ENCODE data around the gene SGMS1.

SGMS1 gene

DNA sequence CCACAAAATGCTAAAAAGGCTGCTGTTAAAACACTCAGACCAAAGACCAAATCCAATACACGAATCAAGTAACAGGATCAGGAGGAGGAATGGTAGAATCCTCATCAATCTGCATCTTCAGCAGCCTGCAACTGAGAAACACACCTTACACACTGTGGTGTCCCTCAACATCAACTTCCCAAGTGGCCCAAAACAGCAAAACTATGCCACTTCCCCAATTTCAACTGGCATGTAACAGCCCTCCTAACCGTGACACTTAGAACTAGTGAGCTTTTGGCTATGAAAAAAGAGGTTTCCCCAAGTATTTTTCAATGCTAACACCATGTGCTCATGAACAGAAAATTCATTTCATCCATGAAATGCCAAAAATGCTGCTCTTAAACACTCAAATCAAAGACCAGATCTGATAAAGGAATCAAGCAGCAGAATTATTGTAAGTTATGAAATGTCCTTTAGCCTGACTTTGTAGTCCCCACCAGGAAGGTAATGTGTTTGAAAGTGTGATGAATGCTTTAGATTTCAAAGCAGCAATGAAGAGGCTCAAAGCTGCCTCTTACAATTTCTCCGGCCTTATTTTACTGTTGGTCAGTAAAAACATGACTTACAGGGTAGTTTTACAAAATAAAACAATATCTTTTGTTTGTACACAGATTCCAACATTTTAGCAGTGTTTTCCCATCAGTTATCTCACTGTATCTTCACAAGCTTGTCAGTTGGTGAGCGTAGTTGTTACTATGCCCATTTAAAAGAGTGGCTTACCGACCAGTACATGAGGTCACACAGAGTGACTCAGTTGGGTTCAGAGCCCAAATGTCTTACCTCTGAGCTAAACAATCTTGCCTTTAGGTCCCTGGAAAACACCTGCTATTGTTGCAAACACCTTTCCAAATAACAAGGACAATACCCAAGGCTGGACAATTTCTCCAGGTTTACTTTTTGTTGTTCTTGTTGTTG, 306.8 kb downstream of the SGMS1 start:
- in situ Hi-C loops (cut with MboI; ENCODE audit: low sequenced_read_pairs), result no loop called here

DNA sequence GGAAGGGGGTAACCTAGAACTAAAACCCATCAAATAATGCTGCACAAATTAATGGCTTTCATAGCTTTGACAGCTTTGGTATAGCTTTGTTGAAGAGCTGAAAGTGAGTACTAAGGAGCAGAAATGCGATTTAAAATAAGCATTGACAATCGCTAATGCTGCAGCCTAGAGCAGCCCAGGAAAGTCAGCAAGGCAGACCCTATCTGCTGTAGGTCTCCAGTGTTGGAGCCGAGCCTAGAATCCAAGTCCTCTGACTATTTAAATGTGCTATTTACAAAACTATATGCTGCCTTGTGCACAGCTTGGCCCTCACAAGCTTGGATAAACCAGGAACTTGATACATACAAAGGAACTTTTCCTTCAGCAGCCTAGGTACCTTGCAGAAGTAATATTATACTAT, 307.6 kb downstream of the SGMS1 start:
- in situ Hi-C loops (cut with MboI; ENCODE audit: low sequenced_read_pairs), result no loop called here

DNA sequence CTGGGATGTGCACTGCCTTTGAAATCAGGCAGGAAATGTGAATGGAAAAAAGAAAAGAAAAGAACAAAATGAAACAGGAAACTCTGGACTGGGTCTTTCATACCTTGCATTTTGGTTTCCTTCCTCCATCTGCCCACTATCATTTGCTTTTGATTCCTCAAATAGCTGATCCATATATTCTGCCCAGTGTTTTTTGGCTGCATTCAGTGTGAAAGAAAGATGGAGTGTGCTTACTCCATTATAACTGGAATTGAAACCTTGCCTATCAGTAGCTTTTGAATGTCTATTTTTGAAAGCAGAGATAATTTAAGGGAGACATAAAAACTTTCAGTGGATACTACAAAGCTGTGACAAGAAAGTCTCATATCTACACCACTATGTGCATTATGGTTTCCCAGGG, 308.3 kb downstream of the SGMS1 start:
- in situ Hi-C loops (cut with MboI; ENCODE audit: low sequenced_read_pairs), result no loop called here

DNA sequence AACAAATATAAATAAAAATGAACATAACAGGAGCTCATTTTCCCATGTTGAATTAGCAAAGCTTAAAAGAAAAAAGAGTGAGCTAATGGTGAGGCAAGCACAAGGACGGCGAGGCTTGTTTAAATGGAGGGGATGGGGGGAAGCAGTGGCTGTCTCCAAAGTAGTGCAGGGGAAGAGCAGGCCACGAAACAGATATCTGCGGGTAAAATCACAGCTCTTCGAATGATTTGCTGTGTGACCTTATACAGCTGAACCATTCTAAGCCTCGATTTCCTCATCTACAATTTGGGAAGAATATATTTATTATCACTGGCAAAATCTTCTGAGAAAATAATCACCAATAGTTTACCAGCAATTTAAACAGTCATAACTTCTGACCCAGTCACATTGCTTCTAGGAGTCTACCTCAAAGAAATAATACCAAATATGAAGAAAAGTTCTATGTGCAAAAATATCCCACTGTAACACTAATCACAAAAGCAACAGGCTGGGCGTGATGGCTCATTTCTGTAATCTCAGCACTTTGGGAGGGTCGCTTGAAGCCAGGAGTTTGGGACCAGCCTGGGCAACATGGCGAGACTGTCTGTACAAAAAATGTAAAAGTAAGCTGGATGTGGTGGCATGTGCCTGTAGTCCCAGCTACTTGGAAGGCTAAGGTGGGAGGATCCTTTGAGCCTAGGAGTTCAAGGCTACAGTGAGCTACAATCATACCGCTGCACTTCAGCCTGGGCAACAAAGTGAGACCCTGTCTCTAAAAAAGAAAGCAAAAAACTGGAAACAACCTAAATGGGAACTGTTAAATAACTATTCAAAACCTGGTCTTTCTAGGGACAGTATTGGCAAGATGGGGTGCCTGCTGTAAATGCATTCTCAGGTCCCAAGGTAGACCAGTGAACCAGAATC, 309.3 kb downstream of the SGMS1 start:
- in situ Hi-C loops (cut with MboI; ENCODE audit: low sequenced_read_pairs), result no loop called here

DNA sequence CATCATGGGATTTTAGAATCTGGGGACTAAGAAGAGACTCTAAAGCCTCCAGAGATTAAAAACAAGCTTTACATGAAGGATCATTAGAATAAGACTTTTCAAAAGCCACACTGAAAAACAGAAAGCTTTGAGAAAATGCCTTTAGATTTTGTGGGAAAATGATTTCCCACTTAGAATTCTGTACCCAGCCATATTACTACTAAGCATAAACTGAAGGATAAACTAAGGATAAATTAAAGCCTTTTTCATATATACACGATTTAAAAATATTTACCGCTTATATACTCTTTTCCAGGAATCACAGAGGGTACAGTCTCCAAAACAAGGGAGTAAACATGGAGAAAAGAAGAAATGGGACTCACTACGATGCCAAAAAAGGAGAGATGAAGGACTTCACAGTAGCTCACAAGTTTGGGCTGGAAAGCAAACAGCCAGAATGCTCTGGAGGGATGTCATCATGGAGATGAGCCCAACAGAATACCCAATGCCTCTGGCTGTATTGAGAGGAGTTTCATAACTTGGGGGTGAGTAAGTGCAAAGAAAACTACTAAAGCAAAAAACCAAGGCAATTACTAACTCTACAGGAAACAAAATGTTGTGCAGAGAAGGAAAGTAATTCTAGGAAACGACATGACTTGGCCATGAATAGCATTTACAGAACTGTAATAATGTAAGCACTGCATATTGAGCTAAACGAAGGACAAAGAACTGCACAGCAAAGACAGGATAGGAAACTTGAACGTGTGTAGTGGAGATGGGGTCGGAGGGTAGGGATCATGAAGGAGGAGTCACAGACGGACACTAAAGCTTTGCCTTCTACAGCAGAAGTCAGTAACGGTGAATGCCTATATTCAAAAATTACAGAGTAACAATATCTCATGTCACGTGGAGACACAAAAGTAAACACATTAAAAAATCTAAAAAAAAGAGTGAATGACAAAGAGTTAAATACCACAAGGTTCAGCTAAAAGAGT, 311.0 kb downstream of the SGMS1 start:
- in situ Hi-C loops (cut with MboI; ENCODE audit: low sequenced_read_pairs), result no loop called here

DNA sequence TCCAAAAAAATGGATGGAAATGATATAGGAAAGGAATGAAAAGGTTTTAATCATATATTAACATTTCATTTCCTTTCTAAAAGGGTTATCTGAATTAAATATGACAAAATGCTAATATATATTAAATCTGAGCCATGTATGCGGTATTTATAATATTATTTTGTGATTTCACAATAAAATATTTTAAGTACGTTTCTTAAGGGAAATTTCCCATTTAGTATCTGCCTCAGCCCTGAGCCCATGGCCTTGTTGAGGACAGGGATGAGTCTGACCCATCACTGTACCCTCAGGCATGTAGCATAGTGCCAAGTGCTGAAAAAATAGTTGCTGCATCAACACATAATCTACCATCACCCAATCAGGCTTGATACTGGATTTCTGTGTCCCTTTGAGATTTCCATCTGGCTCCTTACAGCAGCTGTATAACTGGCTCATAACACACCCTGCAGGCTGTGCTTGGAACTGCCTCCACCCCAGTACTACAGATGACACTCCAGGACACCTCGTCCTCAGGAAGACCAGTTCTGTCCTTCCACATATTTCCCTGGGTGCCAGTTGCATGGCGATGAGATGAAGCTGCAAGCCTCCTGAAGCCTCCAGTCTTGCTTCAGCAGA, 313.1 kb downstream of the SGMS1 start:
- in situ Hi-C loops (cut with MboI; ENCODE audit: low sequenced_read_pairs), result no loop called here

DNA sequence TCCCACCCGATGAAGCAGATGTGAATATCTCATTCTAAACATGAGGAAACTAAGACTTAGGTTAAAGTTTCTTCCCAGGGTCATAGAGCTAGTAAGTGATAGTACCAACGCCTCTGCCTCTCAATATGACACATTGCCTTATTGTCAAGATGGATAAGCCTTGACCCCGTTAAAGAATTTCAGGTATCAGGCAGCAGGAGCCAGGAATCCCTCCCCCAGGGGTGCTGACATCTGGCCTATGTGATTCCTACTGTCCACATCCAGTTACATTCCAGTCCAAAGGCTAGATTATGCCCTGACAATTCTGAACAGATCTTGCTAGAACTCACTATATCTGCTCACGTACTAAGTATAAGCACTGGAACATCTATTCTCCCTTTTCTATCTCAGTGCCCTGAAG, 314.4 kb downstream of the SGMS1 start:
- in situ Hi-C loops (cut with MboI; ENCODE audit: low sequenced_read_pairs), result no loop called here

DNA sequence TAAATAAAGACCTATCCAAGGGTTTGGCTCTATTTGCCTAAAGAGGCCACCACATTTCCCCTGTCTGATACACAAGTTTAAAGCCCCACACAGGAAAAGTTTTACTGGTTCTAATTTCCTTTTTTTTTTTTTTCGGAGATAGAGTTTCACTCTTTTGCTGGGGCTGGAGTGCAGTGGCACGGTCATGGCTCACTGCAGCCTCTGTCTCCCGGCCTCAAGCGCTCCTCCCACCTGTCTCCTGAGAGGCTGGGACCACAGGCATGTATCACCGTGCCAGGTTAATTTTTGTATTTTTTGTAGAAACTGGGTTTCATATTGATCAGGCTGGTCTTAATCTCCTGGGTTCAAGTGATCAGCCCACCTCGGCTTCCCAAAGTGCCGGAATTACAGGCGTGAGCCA, 319.1 kb downstream of the SGMS1 start:
- in situ Hi-C loops (cut with MboI; ENCODE audit: low sequenced_read_pairs), result no loop called here

DNA sequence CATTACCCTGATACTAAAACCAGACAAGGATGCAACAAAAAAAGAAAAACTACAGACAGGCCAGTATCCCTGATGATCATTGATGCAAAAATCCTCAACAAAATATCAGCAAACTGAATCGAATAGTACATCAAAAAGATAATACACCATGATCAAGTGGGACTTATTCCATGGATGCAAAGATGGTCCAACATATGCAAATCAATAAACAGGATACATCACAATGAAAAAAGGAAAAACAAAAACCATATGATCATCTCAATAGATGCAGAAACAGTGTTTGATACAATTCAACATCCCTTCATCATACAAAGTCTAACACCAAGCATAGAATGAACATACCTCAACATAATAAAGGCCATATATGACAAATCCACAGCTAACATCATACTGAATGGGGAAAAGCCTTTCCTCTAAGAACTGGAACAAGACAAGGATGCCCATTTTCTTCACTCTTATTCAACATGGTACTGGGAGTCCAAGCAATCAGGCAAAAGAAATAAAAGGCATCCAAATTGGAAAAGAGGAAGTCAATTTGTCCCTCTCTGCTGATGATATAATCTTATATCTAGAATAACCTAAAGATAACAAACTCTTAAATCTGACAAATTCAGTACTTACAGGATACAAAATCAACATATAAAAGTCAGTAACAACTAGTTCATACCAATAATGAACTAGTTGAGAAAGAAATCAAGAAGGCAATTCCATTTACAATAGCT, 323.6 kb downstream of the SGMS1 start:
- in situ Hi-C loops (cut with MboI; ENCODE audit: low sequenced_read_pairs), result no loop called here

DNA sequence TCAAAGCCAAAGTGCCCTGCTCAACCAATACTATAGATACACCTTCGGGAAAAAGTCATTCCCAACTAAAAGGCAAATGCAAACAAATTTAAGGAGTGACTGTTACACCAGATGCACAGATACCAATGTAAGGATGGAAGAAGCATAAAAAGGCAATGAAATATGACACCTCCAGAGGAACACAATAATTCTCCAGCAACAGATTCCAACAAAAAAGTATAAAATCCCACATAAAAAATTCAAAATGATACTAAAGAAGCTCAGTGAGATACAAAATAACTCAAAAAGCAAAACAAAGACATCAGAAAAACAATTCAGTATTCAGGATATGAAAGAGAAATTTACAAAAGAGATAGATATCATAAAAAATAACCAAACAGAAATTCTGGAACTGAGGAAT, 328.4 kb downstream of the SGMS1 start:
- in situ Hi-C loops (cut with MboI; ENCODE audit: low sequenced_read_pairs), result no loop called here

DNA sequence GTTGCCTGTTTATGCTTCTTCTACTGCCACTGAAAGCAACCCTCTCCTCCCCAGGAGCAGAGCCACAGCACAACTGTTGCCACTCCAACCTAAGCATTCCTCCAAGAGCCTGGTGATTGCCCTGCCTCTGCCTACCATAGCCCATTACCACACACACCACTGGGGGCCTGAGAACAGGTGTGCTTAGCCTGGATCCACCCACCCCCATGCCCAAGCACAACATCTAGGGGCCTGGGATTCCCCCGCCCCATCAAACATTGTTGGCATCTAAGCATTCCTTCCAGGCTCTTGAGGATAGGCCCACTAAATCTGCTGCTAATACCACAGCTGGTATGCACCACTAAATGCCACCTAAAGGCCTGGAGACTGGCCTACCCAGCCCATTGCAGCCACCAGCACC, 329.2 kb downstream of the SGMS1 start:
- in situ Hi-C loops (cut with MboI; ENCODE audit: low sequenced_read_pairs), result no loop called here

DNA sequence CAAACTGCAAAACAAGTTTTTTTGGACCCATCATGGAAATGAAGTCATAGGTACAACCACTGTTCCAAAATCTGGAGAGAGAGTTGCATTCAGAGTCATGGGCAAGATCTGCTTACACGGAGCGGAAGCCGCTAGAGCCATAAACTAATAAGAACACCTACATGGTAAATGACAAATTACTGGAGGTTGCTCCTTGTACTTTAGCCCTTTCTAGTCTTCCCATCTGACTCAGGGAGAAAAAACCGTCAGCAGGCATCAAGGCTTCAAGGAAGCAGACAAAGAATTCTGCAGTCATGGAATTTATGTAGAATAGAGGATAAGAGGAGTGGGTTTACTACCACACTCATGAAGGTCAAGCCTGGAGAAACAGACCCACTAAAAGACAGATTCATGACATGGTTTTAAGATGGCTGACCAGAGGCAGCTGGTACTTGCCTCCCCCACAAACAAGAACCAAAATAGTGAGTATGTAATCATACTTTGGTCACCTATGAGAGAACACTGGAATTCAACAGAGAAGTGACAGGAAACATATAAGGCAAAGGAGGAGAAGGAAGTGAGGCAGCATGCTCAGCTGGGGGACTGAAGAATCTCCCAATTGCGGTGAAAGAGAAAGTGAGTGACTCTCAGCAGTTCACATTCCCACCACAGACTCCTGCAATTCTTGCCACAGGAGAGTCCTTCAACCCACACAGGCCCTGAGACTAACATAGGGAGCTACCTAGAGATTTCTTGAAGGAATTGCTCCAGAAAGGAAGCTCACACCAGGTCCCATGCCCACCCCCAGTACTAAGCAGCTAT, 330.0 kb downstream of the SGMS1 start:
- in situ Hi-C loops (cut with MboI; ENCODE audit: low sequenced_read_pairs), result no loop called here

DNA sequence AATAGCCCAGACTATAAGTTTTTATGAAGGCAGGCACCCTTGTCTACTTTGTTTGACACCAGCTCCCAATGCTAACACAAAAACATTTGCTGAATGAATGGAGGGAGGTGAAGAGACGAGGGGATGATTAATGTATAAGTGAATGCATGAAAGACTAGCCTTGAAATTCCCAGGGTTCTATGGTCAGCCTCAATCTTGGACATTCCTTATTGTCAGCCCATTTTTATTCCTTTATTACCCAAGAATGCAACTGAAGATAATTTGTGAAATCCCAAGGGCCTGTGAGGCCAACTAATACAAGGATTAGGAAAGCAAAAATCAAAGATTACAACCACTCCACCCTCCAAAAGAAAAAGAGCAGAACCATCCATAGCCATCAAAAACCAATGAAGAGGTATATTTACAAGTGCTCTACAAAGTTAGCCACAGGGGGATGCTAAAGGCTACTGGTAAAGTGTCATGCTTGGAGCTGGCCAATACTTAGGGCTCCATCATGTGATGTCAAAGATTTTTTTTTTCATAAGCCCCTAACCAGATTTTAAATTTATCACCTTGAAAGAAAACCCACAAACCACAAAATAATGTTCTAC, 332.4 kb downstream of the SGMS1 start:
- in situ Hi-C loops (cut with MboI; ENCODE audit: low sequenced_read_pairs), result no loop called here

DNA sequence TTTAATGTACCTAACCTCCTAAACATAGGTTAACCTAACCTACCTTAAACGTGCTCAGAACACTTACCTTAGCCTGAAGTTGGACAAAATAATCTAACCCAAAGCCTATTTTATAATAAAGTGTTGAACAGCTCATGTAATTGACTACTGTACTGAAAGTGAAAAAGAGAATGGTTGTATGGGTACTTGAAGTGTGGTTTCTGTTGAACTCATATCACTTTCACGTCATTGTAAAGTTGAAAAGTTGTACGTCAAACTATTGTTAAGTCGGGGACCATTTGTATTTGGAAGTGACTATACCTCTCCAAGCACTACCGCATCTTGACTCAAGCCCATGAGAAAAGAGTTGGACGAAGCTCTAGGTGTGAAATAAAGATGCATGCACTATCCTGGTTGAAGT, 334.6 kb downstream of the SGMS1 start:
- in situ Hi-C loops (cut with MboI; ENCODE audit: low sequenced_read_pairs), result no loop called here

DNA sequence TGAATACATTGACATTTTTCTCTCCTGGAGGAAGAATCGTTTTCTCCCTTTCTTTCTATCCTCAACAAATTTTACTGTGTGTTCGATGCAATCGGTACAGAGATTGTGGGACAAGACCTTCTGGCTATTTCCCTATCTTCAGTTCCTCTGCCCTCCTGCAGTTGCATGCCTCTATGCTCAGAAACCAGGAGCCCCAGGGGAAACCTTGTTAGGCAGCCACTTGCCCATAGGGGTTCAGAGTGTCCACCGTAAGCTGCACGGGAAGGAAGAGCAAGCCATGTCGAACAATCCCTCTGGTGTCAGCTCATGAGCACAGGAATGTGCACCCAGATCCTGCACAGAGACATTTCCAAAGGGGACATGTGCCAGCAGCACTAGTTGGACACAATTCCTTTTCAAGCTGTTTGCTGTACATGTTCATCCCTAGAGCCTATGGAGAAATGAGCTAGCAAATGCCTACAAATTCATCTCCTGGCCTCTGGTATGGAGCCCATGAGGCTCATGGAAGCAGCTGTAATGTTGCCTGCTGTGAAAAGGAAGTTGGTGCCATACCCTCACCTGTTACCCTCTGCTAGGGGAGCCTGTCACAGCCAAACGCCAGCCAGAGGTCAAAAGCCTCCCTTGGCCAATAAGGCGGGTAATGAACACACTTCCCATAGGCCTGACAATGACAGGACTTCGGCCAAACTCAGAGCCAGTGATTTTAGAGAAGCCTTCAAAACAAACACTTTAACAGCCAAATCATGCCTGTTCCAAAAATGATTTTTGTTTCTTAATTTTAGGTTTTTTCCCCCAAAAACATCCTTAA, 336.6 kb downstream of the SGMS1 start:
- in situ Hi-C loops (cut with MboI; ENCODE audit: low sequenced_read_pairs), result no loop called here

DNA sequence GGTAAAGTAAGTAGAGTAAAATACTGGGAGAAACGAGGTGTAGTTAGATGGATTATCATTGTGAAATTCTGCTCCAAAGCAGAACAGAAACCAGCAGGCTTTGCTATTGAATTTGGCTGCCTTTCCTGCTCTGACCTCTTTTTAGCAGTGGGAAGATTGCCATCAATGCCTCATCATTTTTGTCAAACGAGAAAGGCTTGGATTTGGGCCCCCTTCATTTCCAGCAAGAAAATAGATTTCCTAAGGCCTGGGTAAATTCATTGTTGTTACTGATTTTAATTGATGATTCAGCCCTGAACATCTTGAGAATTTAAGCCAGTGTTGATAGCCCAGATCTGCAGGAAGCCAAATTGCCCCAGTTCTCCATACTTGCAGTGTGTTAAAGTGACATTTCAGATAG, 337.2 kb downstream of the SGMS1 start:
- in situ Hi-C loops (cut with MboI; ENCODE audit: low sequenced_read_pairs), result no loop called here

DNA sequence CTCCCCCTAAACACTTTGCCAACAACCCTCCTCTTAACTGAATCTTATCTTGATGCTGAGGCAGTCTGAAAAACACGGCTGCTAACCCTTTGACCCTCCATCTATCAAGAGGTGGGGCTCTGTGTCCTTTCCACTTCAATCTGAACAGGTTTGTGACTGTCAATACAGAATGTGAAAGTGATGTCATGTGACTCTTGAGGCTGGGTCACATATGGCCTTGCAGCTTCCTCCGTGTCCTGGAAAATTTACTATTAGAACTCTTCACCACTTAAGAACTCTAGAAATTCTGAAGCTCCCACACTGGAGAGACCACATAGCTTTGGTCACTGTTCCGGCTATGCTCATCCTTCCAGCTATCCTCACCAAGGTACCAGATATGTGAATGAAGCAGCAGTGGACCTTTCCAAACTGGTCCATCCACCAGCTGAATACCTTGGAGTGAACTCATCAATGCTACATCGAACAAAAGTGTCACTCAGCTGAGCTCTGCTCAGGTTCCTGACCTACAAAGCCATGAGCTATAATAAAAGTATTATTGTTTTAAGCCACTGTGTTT, 341.7 kb downstream of the SGMS1 start:
- in situ Hi-C loops (cut with MboI; ENCODE audit: low sequenced_read_pairs), result no loop called here

All from HL-60/S4 (cell line).